LNCaP clone FGC (cell line): ENCODE data around the gene MAST3.

Experiments used
- DNase-seq: peaks from one replicate; pipeline ENCODE4 v3.0.0-alpha.2; 2011; ENCODE audit warnings: low read depth
- H3K4me3 ChIP-seq: 2 replicates; pipeline ENCODE4 v1.5.1; 2011; ENCODE audit warnings: mild to moderate bottlenecking, low read depth, low read length, control low read depth
- TF ChIP-seq, protein P1 (sequence below): IDR thresholded peaks from 2 replicates; pipeline ENCODE4 v1.5.1; 2012; ENCODE audit warnings: mild to moderate bottlenecking; ENCODE audit not compliant: control insufficient read depth, insufficient read depth; ENCODE audit errors: extremely low read depth

The MAST3 gene

GRCh38 chr19:18123819-18124218, 26.2 kb downstream of the MAST3 start:
- no peak overlapping the region for H3K4me3 ChIP-seq
- TF ChIP-seq, protein P1, sequence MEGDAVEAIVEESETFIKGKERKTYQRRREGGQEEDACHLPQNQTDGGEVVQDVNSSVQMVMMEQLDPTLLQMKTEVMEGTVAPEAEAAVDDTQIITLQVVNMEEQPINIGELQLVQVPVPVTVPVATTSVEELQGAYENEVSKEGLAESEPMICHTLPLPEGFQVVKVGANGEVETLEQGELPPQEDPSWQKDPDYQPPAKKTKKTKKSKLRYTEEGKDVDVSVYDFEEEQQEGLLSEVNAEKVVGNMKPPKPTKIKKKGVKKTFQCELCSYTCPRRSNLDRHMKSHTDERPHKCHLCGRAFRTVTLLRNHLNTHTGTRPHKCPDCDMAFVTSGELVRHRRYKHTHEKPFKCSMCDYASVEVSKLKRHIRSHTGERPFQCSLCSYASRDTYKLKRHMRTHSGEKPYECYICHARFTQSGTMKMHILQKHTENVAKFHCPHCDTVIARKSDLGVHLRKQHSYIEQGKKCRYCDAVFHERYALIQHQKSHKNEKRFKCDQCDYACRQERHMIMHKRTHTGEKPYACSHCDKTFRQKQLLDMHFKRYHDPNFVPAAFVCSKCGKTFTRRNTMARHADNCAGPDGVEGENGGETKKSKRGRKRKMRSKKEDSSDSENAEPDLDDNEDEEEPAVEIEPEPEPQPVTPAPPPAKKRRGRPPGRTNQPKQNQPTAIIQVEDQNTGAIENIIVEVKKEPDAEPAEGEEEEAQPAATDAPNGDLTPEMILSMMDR: no peak
- DNase-seq: no peak

GRCh38 chr19:18126097-18126496, 28.5 kb downstream of the MAST3 start:
- H3K4me3 ChIP-seq: no peak overlapping the region
- no peak for DNase-seq
- TF ChIP-seq, protein P1: no peak

GRCh38 chr19:18128044-18128443, 30.5 kb downstream of the MAST3 start:
- TF ChIP-seq, protein P1: no peak
- no peak overlapping the region for H3K4me3 ChIP-seq
- DNase-seq: no peak

- no peak overlapping the region for H3K4me3 ChIP-seq
- DNase-seq: no peak
- TF ChIP-seq, protein P1: no peak
Observed at GRCh38 chr19:18128805-18129204, 31.2 kb downstream of the MAST3 start.

- TF ChIP-seq, protein P1: no peak
- no peak overlapping the region for H3K4me3 ChIP-seq
- DNase-seq: no peak
Observed at GRCh38 chr19:18130523-18131242, 33.1 kb downstream of the MAST3 start.

- no peak overlapping the region for H3K4me3 ChIP-seq
- DNase-seq: no peak
- TF ChIP-seq, protein P1: no peak
Observed at GRCh38 chr19:18131841-18132596, 34.4 kb downstream of the MAST3 start.
